CD4-positive, CD25-positive, alpha-beta regulatory T cell (primary cell): ENCODE measurements around the gene VIPR1. TPM values are rescaled to one million over a fixed set of nuclear protein-coding genes. Genes with fewer than 3 reads are reported as not detected.

Experiments used
- ATAC-seq, 2 donors: fragments of 150-1000 bp; cut with Tn5 transposase; one replicate each; pipeline ENCODE4 v1.10.0; 2021; ENCODE audit warnings: low read depth in 2 of 2, moderate number of reproducible peaks in 2 of 2, moderate library complexity in 1 of 2
- DNase-seq, 3 donors: peaks; one replicate each; pipeline versions ENCODE4 v3.0.0 to v3.0.0-alpha.2; 2012 to 2022; ENCODE audit warnings: mixed read lengths in 1 of 3
- H3K27ac ChIP-seq: one replicate; pipeline ENCODE4 v1.7.0; 2013; ENCODE audit warnings: mild to moderate bottlenecking, low read length; ENCODE audit not compliant: insufficient read depth, poor library complexity, severe bottlenecking
- H3K27me3 ChIP-seq: one replicate; pipeline ENCODE4 v1.7.0; 2013; ENCODE audit warnings: low read length; ENCODE audit not compliant: control insufficient read depth, insufficient read depth
- H3K36me3 ChIP-seq: one replicate; pipeline ENCODE4 v1.7.0; 2013; ENCODE audit warnings: mild to moderate bottlenecking, low read length, moderate library complexity; ENCODE audit not compliant: control insufficient read depth, insufficient read depth
- H3K4me1 ChIP-seq: 2 replicates; pipeline ENCODE4 v1.7.0; 2013; ENCODE audit warnings: mild to moderate bottlenecking, low read length; ENCODE audit not compliant: insufficient read depth, control insufficient read depth, poor library complexity, severe bottlenecking
- H3K4me3 ChIP-seq: one replicate; pipeline ENCODE4 v1.7.0; 2013; ENCODE audit warnings: low read depth, mild to moderate bottlenecking, low read length, moderate library complexity
- H3K9me3 ChIP-seq, 2 experiments: 1 replicate in 1 of 2; 2 replicates in 1 of 2; pipeline ENCODE4 v1.7.0; 2013; ENCODE audit warnings: low read length in 2 of 2, mild to moderate bottlenecking in 1 of 2, moderate library complexity in 1 of 2; ENCODE audit not compliant: control insufficient read depth in 2 of 2
- H3K27ac Mint-ChIP-seq, 3 donors: one replicate each; pipeline ENCODE4 v1.8.0; 2020 to 2022; ENCODE audit warnings: mild to moderate bottlenecking in 3 of 3, mixed read lengths in 3 of 3, moderate library complexity in 2 of 3
- H3K27me3 Mint-ChIP-seq: one replicate; pipeline ENCODE4 v1.8.0; 2022; ENCODE audit warnings: mild to moderate bottlenecking, mixed read lengths
- H3K36me3 Mint-ChIP-seq: one replicate; pipeline ENCODE4 v1.8.0; 2020; ENCODE audit warnings: mixed read lengths
- H3K4me1 Mint-ChIP-seq, 4 donors: one replicate each; pipeline ENCODE4 v1.8.0; 2020 to 2022; ENCODE audit warnings: mixed read lengths in 4 of 4, mild to moderate bottlenecking in 1 of 4
- H3K4me3 Mint-ChIP-seq, 4 donors: one replicate each; pipeline ENCODE4 v1.8.0; 2020 to 2022; ENCODE audit warnings: mild to moderate bottlenecking in 4 of 4, mixed read lengths in 4 of 4, moderate library complexity in 3 of 4
- H3K9me3 Mint-ChIP-seq, 7 donors: one replicate each; pipeline ENCODE4 v1.8.0; 2020 to 2022; ENCODE audit warnings: mixed read lengths in 7 of 7, mild to moderate bottlenecking in 3 of 7, moderate library complexity in 2 of 7
- polyA plus RNA-seq, 4 donors: library from polyadenylated mRNA; unstranded; fragments of 300-500 nt; fragmentation: Illumina TruSeq; gene quantifications; one replicate each; pipeline ENCODE4 v1.2.3, GENCODE V29; 2021
- total RNA-seq: library from RNA; stranded (reverse); gene quantifications from one replicate; pipeline ENCODE4 v1.2.3, GENCODE V29; 2022

The VIPR1 gene
- total and polyA plus RNA-seq, 5 donors from 2014 or later, result 5.0 to 31.2 (median 8.5) TPM

DNA sequence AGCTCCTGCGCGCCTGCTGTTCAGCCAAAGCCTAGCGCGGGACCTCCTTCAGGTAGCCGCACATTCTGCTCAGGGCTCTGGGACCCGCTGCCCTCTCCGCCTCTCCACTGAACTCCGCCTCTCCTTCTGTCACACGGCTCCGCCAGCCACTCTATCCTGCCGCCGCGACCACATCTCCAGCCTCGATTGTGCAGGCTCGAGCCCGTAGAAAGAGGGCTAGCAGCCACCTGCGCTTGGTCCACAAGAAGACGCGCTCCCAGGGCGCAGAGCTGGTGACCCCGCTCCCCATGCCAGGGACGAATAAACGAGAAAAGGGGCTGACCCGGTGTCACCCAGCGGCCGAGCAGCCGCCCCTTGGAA lies 1.1 kb upstream of the VIPR1 start:
- peaks cover 0 to 44% (median 20%) of the 10 kb centered on the region in 4 donors for H3K4me1 Mint-ChIP-seq
- no peak overlapping the region for H3K27ac Mint-ChIP-seq
- ATAC-seq, result no peak
- H3K4me3 Mint-ChIP-seq, result peak overlapping the region; percentile 92 to 96 (median 95)
- no peak for DNase-seq
- H3K9me3 Mint-ChIP-seq, result peaks cover 0 to 1% (median 0%) of the 10 kb centered on the region in 7 donors
- no peak overlapping the region for H3K27ac ChIP-seq
- H3K4me3 ChIP-seq, result peak overlapping the region; percentile 75
- H3K9me3 ChIP-seq, result no peaks in the 10 kb centered on the region
- H3K27me3 Mint-ChIP-seq, result peaks cover 56% of the 10 kb centered on the region
- peaks cover 3% of the 10 kb centered on the region for H3K27me3 ChIP-seq
- H3K36me3 Mint-ChIP-seq, result no peaks in the 10 kb centered on the region
- no peaks in the 10 kb centered on the region for H3K36me3 ChIP-seq
- H3K4me1 ChIP-seq, result peaks cover 17% of the 10 kb centered on the region

DNA sequence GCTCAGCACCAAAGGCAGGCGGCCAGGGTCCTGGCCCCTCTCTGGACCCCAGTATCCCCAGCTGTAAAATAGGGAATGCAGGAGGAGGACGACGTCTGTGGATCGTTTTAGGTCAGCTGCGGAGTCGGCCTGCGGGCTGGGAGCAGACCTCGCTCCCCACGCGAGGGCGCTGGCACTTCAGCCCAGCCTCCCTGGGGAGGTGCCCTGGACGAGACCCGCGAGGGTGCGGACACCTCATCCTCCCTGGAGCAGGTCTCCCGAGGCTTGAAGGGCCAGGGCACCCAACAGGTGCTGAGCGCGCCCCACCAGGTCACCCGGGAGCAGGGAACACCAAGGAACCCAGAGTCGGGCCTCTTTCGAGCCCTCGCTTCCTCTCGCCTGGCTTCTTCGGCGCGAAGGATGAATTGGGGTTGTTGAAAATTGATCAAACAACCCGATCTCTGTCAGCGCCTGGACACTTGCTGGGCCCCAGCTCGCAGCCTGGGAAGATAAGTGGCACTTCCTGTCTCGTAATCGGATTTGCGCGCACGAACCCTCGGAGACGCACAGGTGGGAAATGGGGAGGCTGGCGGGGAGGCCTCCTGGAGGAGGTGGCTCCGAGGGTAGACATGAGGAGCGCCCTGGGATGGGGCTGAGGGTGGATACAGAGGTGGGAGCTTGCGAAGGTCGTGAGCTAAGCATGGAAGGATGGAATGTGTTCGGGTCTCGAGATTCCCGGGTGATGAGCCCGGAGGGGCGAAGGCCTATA lies 588 bp upstream of the VIPR1 start:
- Histone ChIP-seq H3K36me3 (no peaks in the 10 kb centered on the region), H3K27me3 (peaks cover 3% of the 10 kb centered on the region), H3K4me3 (peak overlapping the region; percentile 75), H3K4me1 (peaks cover 18% of the 10 kb centered on the region), H3K27ac (peak overlapping the region; percentile 60), H3K9me3 (no peaks in the 10 kb centered on the region)
- DNase-seq (peak; percentile 39 to 73 (median 60)), ATAC-seq (peak; percentile 41 to 48)
- Mint-ChIP-seq H3K4me3 (peak overlapping the region; percentile 92 to 96 (median 95)), H3K36me3 (no peaks in the 10 kb centered on the region), H3K4me1 (peaks cover 2 to 50% (median 24%) of the 10 kb centered on the region in 4 donors), H3K27me3 (peaks cover 55% of the 10 kb centered on the region), H3K9me3 (peaks cover 0 to 1% (median 0%) of the 10 kb centered on the region in 7 donors), H3K27ac (peak overlapping the region in 2 of 3 donors; percentile 83 to 91)

DNA sequence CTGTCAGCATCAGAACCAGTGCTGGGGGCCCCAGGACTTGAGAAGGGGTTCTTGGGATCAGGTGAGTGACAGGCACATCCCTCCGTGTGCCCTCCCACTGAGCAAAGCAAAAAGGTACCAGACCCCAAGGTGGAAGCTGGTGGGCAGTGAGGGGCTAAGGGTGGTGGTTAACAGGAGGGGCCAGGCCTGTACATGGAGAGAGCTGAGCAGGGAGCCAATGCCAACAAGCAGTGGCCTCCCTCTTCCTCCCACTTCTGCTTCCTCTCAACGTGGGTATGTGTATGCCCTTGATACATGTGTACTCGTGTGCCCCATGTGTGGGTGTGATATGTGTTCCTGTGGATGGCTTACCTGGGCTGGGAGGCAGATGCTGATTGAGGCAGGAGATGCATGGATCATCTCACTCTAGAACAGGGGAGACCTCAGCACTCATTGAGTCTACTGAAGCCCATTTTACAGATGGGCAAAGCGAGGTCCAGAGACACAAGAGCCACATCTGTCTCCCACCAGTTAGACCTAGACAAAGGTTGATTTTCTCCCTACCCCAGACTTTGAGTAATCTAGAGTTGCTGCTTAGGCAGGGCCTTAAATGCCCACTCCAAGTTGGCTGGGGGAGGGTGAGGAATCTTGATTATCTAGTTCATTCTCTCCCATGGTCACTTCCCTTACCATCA lies 945 bp downstream of the VIPR1 start:
- Histone ChIP-seq H3K4me1 (peaks cover 29% of the 10 kb centered on the region), H3K36me3 (no peaks in the 10 kb centered on the region), H3K27me3 (peaks cover 3% of the 10 kb centered on the region), H3K27ac (no peak overlapping the region), H3K4me3 (no peak overlapping the region), H3K9me3 (no peaks in the 10 kb centered on the region)
- peak overlapping the region; percentile 52 to 92 (median 90) for H3K27ac Mint-ChIP-seq
- ATAC-seq (no peak), DNase-seq (no peak)
- peaks cover 48% of the 10 kb centered on the region for H3K27me3 Mint-ChIP-seq
- peaks cover 0 to under 1% (median 0%) of the 10 kb centered on the region in 7 donors for H3K9me3 Mint-ChIP-seq
- peaks cover 10 to 63% (median 35%) of the 10 kb centered on the region in 4 donors for H3K4me1 Mint-ChIP-seq
- H3K36me3 Mint-ChIP-seq, result no peaks in the 10 kb centered on the region
- H3K4me3 Mint-ChIP-seq, result peak overlapping the region; percentile 78 to 92 (median 84)

DNA sequence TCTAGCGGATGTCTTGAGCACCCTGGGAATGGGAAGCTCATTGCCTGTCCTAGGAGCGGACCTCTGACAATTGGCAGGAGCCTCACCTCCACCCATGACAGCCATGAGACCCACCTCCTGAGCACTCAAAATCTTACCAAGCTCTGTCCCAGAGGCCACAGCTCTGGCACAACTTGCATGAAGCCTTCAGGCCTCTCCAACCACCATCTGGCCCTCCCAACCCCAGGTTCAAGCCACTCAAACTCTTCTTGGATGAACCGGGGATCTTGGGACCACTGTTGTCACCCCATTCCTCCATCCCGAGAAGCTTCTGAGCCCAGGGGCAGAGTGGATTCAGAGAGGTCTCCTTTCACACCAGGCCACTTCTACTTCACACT lies 1.5 kb downstream of the VIPR1 start:
- Mint-ChIP-seq H3K4me3 (peak overlapping the region; percentile 78 to 92 (median 82)), H3K36me3 (no peaks in the 10 kb centered on the region), H3K4me1 (peaks cover 10 to 68% (median 38%) of the 10 kb centered on the region in 4 donors), H3K27me3 (peaks cover 42% of the 10 kb centered on the region), H3K27ac (peak overlapping the region; percentile 51 to 92 (median 90)), H3K9me3 (no peaks in the 10 kb centered on the region)
- H3K27ac ChIP-seq, result no peak overlapping the region
- H3K9me3 ChIP-seq, result no peaks in the 10 kb centered on the region
- ATAC-seq, result no peak
- H3K4me1 ChIP-seq, result peaks cover 29% of the 10 kb centered on the region
- no peak overlapping the region for H3K4me3 ChIP-seq
- no peak for DNase-seq
- no peaks in the 10 kb centered on the region for H3K36me3 ChIP-seq
- H3K27me3 ChIP-seq, result peaks cover 3% of the 10 kb centered on the region

DNA sequence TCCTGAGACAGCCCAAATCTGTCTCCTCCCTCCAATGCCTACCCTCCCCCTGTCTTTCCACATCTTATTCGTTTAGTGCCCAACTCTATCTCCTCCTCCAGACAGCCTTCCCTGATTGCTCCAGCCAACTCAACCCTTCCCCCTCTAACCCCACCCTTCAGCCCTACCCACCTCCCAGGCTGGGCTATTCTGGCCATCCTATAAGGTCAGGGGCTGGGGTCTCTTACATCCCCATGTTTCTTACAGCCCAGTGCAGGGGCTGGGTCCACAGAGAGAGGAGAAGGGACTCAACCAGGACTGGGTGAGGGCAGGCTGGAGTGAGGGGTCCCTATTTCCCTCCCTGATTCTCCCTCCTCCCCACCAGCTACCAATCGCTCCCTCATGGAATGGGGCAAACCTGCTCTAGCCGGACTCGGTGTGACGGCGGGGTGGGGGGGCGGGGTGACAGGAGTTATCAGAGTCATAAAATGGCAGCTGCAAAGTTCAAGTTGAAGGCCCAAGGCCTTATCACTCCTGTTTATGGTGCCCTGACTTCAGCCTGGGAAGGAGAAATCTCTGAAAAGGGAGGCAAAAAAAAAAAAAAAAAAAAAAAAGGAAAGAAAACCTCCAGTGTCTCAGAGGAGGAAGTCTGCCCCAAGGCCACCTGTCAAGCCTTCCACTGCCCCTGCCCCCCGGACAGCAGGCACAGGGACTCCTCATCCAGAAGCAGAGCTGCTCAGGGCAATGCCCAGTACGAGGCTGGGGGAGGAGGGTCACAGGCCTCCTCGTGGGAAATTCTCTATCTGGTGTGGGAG lies 2.1 kb downstream of the VIPR1 start:
- Histone ChIP-seq H3K36me3 (no peaks in the 10 kb centered on the region), H3K4me1 (peaks cover 29% of the 10 kb centered on the region), H3K4me3 (no peak overlapping the region), H3K27ac (no peak overlapping the region), H3K27me3 (peaks cover 3% of the 10 kb centered on the region), H3K9me3 (no peaks in the 10 kb centered on the region)
- DNase-seq, result no peak
- Mint-ChIP-seq H3K4me1 (peaks cover 10 to 73% (median 41%) of the 10 kb centered on the region in 4 donors), H3K36me3 (no peaks in the 10 kb centered on the region), H3K4me3 (peak overlapping the region; percentile 78 to 92 (median 82)), H3K27me3 (peaks cover 38% of the 10 kb centered on the region), H3K9me3 (no peaks in the 10 kb centered on the region), H3K27ac (peak overlapping the region in 1 of 3 donors; percentile 51)
- no peak for ATAC-seq

DNA sequence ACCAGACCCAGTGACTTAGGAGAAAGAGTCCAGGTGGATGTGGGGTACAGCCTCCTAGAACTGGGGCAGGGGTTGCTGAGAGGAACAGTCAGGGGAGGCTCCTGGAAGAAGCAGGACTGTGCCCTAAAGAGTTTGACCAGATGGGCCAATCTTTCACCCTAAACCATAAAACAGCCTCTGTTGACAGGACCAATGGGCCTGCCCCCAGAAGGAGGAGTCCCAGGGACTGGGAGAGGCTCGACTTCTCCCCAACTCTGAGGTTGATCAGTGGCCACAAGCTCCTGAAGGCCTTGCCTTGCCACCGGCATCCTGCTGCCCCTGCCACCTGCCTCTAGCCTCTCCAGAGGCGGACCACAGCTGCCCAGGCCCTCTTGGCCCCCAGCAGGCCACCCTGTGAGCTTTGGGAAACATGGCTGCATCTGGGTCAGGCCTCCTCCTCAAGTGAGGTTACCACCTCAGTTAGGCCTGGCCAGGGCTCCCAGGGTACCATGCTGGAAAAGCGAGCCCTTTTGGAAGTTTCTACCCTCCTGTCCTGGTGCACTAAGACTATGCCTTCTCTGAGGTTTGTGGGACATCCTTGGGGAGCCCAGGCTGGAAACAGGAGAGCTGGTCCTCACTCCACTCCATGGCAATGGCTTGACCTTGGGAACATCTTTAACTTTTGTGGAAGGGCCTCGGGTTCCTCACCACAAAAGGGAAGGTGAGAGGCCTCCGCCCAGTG lies 2.8 kb downstream of the VIPR1 start:
- Mint-ChIP-seq H3K4me1 (peaks cover 10 to 77% (median 43%) of the 10 kb centered on the region in 4 donors), H3K27ac (peak overlapping the region in 1 of 3 donors; percentile 83), H3K4me3 (peak overlapping the region in 1 of 4 donors; percentile 35), H3K27me3 (peaks cover 35% of the 10 kb centered on the region), H3K9me3 (peaks cover 0 to 1% (median 0%) of the 10 kb centered on the region in 7 donors), H3K36me3 (peaks cover 5% of the 10 kb centered on the region)
- Histone ChIP-seq H3K27ac (no peak overlapping the region), H3K4me1 (peaks cover 29% of the 10 kb centered on the region), H3K27me3 (peaks cover 3% of the 10 kb centered on the region), H3K9me3 (no peaks in the 10 kb centered on the region), H3K36me3 (no peaks in the 10 kb centered on the region), H3K4me3 (no peak overlapping the region)
- ATAC-seq (no peak), DNase-seq (no peak)

DNA sequence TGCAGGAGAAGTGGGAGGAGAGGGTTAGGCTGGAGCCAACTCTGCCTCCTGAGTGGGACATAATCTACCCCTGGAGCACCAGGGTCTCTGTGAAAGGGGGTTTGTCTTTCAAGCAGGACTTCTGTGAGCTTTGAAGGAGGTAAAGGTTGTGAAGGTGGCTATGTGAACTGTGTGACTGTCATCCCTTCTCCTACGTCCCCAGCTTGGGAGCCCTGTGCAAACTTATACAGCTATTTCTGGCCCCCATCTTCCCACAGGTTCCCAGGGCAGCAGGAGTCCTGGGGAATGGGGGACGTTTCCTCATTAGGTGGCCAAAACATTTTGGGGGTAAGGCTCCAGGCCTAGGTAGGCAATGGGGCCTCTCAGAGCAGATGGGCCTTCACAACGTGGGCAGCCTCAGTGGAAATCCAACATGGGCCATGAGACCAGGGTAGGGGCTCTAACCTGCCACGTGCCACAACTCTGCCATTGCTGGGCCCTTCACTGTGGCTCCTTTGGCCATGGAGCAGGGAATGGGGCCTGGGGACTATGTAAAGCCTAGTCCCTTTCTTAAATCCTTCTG lies 3.5 kb downstream of the VIPR1 start:
- no peaks in the 10 kb centered on the region for H3K9me3 ChIP-seq
- Mint-ChIP-seq H3K27ac (peak overlapping the region in 2 of 3 donors; percentile 83 to 86), H3K36me3 (peaks cover 5% of the 10 kb centered on the region), H3K9me3 (peaks cover 0 to 1% (median 0%) of the 10 kb centered on the region in 7 donors), H3K4me3 (peak overlapping the region in 2 of 4 donors; percentile 21 to 60), H3K4me1 (peaks cover 10 to 76% (median 42%) of the 10 kb centered on the region in 4 donors), H3K27me3 (peaks cover 29% of the 10 kb centered on the region)
- DNase-seq (no peak), ATAC-seq (no peak)
- H3K36me3 ChIP-seq, result no peaks in the 10 kb centered on the region
- H3K4me3 ChIP-seq, result no peak overlapping the region
- peaks cover 29% of the 10 kb centered on the region for H3K4me1 ChIP-seq
- H3K27me3 ChIP-seq, result no peaks in the 10 kb centered on the region
- no peak overlapping the region for H3K27ac ChIP-seq
